Skeletal muscle tissue (tissue), 4 donors: Measurements from ENCODE around the gene EDARADD. TPM values are rescaled to one million over a fixed set of nuclear protein-coding genes. Genes with fewer than 3 reads are reported as not detected.
"Not testable (repeated sequence)": the region's sequence is repeated elsewhere in the genome, so short reads cannot be mapped to it uniquely, and the experiment has no call there.

Experiments used
- H3K27ac ChIP-seq: one replicate; pipeline ENCODE4 v1.7.0; 2013; ENCODE audit warnings: mild to moderate bottlenecking, low read depth, low read length, inconsistent platforms
- H3K27me3 ChIP-seq, 3 donors: one replicate each; pipeline ENCODE4 v1.7.0; 2013; ENCODE audit warnings: low read length in 3 of 3; ENCODE audit not compliant: control insufficient read depth in 3 of 3, insufficient read depth in 3 of 3
- H3K36me3 ChIP-seq, 3 donors: one replicate each; pipeline ENCODE4 v1.7.0; 2013; ENCODE audit warnings: low read length in 3 of 3; ENCODE audit not compliant: control insufficient read depth in 3 of 3, insufficient read depth in 3 of 3
- H3K4me1 ChIP-seq, 3 donors: one replicate each; pipeline ENCODE4 v1.7.0; 2013; ENCODE audit warnings: low read length in 3 of 3, mild to moderate bottlenecking in 3 of 3; ENCODE audit not compliant: control insufficient read depth in 3 of 3, insufficient read depth in 3 of 3
- H3K4me3 ChIP-seq, 3 donors: one replicate each; pipeline ENCODE4 v1.7.0; 2013; ENCODE audit warnings: low read length in 3 of 3
- H3K9ac ChIP-seq, 3 donors: one replicate each; pipeline ENCODE4 v1.7.0; 2013; ENCODE audit warnings: low read length in 3 of 3, mild to moderate bottlenecking in 3 of 3, moderate library complexity in 2 of 3, low read depth in 1 of 3
- H3K9me3 ChIP-seq, 3 donors: one replicate each; pipeline ENCODE4 v1.7.0; 2013; ENCODE audit warnings: low read length in 3 of 3; ENCODE audit not compliant: control insufficient read depth in 3 of 3
- total RNA-seq: library from RNA; depleted of rRNA; stranded (reverse); fragments of >200 nt; gene quantifications from one replicate; pipeline ENCODE4 v1.2.3, GENCODE V29; 2014
- donor health status: Osteomylitis.

The EDARADD gene
- total RNA-seq, 1 donor from 2014 or later = under 0.01 TPM

GRCh38 chr1:236472850-236473788 is 79.0 kb downstream of the EDARADD start:
- no peaks in the 10 kb centered on the region for H3K9me3 ChIP-seq
- no peak overlapping the region for H3K27ac ChIP-seq
- peaks cover 0 to 12% (median 0%) of the 10 kb centered on the region in 3 donors for H3K27me3 ChIP-seq
- no peak overlapping the region for H3K9ac ChIP-seq
- H3K36me3 ChIP-seq = no peaks in the 10 kb centered on the region
- no peak overlapping the region for H3K4me3 ChIP-seq
- H3K4me1 ChIP-seq = no peaks in the 10 kb centered on the region

GRCh38 chr1:236476019-236476418 is 81.9 kb downstream of the EDARADD start:
- no peaks in the 10 kb centered on the region for H3K36me3 ChIP-seq
- no peaks in the 10 kb centered on the region for H3K9me3 ChIP-seq
- peaks cover 0 to 12% (median 0%) of the 10 kb centered on the region in 3 donors for H3K27me3 ChIP-seq
- H3K4me1 ChIP-seq = no peaks in the 10 kb centered on the region
- H3K4me3 ChIP-seq = no peak overlapping the region
- no peak overlapping the region for H3K9ac ChIP-seq
- no peak overlapping the region for H3K27ac ChIP-seq

DNA sequence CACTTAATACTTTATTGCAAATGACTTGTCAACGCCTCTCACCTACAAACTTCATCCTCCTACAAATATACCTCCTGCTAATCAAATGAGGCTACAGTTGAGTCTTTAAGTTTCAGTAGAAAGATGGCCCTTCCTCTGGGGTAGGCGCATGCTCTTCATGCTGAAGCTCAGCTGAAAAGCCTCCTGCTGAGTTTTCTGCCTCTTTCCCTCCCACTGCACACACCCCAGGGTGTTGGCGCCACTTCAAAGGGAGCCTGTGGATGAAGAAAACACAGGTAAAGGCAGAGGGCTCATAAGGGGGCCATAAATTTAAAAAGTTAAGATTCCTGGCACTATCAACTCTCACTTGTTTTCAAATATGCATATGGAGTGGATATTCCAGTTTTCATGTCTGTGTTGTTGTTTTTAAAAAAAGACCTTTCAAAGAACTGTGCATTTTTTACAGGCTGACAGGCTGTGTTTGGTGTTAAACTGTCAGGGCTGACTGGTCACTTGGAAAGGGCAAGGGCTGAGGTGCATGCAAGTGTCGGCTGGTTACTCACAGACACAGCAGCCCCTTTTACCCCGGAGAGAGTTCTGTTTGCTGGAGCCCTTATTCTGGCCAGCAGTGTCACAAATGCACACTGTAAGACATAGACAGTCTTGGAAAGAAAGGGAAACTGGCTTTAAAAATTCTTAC is 86.8 kb downstream of the EDARADD start:
- Histone ChIP-seq H3K9ac (no peak overlapping the region), H3K9me3 (no peaks in the 10 kb centered on the region), H3K36me3 (no peaks in the 10 kb centered on the region), H3K4me3 (no peak overlapping the region), H3K4me1 (no peaks in the 10 kb centered on the region), H3K27me3 (peaks cover 0 to 2% (median 0%) of the 10 kb centered on the region in 3 donors), H3K27ac (no peak overlapping the region)

DNA sequence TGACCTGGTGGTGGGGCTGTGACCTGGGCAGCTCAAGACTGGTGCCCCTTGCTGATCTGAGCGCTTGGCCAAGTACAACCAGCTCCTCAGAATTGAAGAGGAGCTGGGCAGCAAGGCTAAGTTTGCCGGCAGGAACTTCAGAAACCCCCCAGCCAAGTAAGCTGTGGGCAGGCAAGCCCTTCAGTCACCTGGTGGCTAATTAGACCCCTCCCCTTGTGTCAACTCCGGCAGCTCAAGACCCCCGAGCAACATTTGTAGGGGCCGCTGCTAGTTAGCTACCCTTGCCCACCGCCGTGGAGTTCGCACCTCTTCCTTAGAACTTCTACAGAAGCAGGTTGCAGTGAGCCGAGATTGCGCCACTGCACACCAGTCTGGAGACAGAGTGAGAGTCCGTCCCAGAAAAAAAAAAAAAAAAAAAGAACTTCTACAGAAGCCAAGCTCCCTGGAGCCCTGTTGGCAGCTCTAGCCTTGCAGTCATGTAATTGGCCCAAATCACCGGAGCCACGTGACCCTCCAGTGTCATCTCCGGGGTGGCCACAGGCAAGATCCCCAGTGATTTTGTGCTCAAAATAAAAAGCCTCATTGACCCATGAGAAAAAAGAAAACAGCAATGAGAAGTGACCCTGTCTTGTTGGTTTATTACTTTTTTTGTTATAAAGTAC is 90.4 kb downstream of the EDARADD start:
- Histone ChIP-seq H3K9ac (no peak overlapping the region), H3K27ac (no peak overlapping the region), H3K9me3 (no peaks in the 10 kb centered on the region), H3K4me3 (no peak overlapping the region), H3K36me3 (no peaks in the 10 kb centered on the region), H3K27me3 (peaks cover 0 to 2% (median 0%) of the 10 kb centered on the region in 3 donors), H3K4me1 (no peaks in the 10 kb centered on the region)

DNA sequence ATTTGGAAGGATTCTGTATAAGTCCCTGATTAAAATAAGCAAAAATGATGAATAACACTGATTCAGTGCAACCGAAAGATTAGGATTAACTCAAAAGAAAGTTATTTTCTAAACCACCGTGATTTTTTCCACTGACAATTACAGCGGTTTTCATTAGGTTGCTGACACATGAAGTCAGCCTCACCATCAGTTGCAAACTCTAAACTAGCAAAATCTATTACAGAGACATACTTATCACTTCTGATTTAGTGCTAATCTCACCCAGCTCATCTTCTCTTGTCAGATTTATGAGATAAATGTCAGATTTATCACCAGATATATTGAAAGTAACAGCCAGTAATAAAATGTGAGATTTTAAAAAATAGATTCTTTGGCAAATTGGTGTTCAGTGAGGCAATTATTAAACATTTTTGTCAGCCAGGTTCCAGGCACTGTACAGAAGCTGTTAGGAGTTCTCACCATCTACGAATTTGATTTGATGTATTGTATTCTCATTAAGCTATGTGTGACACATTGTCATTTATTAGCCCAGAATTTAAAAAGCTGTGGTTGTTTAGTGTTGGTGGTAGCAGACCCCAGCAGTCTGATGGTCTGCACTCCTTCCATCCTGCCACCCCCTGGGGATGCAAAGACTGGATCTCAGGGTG is 92.4 kb downstream of the EDARADD start:
- Histone ChIP-seq H3K9ac (no peak overlapping the region), H3K4me3 (no peak overlapping the region), H3K36me3 (no peaks in the 10 kb centered on the region)

DNA sequence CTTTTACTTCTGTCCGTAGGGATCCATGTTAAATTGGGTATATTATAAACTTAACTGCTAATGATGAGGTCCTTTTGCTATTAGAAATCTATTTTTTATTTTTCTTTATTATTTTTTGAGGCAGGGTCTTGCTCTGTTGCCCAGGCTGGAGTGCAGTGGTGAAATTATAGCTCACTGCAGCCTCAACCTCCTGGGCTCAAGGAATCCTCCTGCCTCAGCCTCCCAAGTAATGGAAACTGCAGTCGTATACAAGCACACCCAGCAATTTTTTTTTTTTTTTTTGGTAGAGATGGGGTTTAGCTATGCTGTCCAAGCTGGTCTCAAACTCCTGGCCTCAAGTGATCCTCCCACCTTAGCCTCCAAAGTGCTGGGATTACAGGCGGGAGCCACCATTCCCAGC is 95.1 kb downstream of the EDARADD start:
- H3K36me3 ChIP-seq = not testable (repeated sequence)

More for the DNA sequence above, 92.4 kb downstream of the EDARADD start:
- H3K27me3 ChIP-seq = peaks cover 0 to 2% (median 0%) of the 10 kb centered on the region in 3 donors
- no peak overlapping the region for H3K27ac ChIP-seq
- H3K4me1 ChIP-seq = no peaks in the 10 kb centered on the region
- no peaks in the 10 kb centered on the region for H3K9me3 ChIP-seq

DNA sequence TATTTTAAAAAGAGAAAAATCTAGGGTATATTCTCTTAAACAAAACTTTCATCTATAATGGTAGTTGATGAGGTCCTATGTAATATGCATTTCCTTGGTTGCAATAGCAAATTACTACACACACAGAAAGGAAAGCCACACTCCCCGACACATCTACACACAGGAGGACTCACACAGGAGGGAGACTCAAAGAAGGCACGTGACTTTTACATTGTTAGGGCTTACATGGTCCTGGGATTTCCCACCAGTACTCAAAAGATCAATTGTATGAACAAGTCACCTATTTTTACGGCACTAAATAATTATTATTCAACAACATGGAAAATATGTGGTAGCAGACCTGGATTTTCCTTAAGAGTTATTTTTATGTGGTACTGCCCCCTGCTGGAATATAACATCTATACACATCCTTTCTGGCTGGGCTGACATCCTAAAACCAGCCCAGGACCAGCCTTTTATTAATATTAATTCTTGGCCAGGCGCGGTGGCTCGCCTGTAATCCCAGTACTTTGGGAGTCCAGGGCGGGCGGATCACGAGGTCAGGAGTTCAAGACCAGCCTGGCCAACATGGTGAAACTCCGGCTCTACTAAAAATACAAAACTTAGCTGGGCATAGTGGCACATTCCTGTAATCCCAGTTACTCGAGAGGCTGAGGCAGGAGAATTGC is 95.8 kb downstream of the EDARADD start:
- H3K9me3 ChIP-seq = no peaks in the 10 kb centered on the region
- no peak overlapping the region for H3K27ac ChIP-seq
- no peak overlapping the region for H3K9ac ChIP-seq
- H3K36me3 ChIP-seq = no peaks in the 10 kb centered on the region
- H3K27me3 ChIP-seq = peaks cover 0 to 8% (median 0%) of the 10 kb centered on the region in 3 donors
- peaks cover 0 to 3% (median 0%) of the 10 kb centered on the region in 3 donors for H3K4me1 ChIP-seq
- no peak overlapping the region for H3K4me3 ChIP-seq

More for the DNA sequence above, 95.1 kb downstream of the EDARADD start:
- H3K9me3 ChIP-seq, H3K4me3 ChIP-seq, H3K27ac ChIP-seq, H3K4me1 ChIP-seq, H3K9ac ChIP-seq, H3K27me3 ChIP-seq: not testable (repeated sequence)

DNA sequence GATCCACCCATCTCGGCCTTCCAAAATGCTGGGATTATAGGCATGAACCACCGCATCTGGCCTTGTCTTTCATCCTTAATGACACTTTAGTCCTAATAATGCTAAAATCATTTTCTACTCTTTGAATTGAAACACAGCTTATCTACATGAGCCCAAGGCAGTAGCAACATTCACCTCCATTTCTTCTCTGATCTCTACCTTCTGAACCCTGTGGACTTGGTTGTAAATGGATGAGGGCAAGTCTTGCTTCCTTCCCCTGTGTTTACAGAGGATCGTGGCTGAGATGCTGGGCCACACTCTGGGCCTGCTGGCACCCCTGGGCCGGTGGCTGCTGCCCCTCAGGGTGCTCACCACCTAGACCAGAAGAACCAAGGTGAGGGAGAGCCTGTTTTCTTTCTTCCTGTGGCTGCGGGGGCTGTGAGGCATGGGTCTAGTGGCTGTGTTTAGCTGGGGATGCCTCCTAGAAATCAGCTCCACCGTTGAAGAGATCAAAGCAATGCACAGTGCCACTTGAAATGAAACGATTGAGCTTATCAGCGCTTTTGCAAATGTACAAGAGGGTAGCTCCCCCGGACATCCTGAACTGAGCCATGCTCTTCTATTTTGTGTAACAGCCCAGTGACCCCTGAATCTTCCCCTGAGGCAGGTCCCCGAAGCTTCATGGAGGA is 97.5 kb downstream of the EDARADD start:
- H3K27me3 ChIP-seq = peaks cover 0 to 14% (median 0%) of the 10 kb centered on the region in 3 donors
- no peak overlapping the region for H3K4me3 ChIP-seq
- peaks cover 0 to 3% (median 0%) of the 10 kb centered on the region in 3 donors for H3K4me1 ChIP-seq
- no peaks in the 10 kb centered on the region for H3K36me3 ChIP-seq
- no peak overlapping the region for H3K27ac ChIP-seq
- H3K9me3 ChIP-seq = no peaks in the 10 kb centered on the region
- H3K9ac ChIP-seq = no peak overlapping the region

DNA sequence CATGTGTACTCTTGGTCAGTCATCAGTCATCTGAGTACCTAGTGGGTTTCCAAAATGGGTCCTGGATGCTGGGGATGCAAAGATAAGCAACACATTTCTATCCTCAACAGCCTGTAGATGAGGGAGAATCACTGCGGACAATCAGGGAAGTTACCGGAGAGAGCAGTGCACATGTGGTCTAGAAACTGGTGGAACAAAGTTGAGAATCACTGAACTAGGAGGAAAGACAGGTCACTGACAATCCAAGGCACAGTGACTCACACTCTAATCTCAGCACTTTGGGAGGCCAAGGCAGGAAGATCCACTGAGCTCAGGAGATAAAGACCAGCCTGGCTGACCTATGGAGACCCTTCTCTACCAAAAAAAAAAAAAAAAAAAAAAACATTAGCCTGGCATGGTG is 98.3 kb downstream of the EDARADD start:
- Histone ChIP-seq H3K4me1 (peaks cover 0 to 3% (median 0%) of the 10 kb centered on the region in 3 donors), H3K27me3 (peaks cover 0 to 15% (median 0%) of the 10 kb centered on the region in 3 donors), H3K27ac (no peak overlapping the region), H3K9ac (no peak overlapping the region), H3K4me3 (no peak overlapping the region), H3K36me3 (no peaks in the 10 kb centered on the region), H3K9me3 (no peaks in the 10 kb centered on the region)
